NCI-H524 (cell line): ENCODE results near the gene CDC14B.
"Not testable (repeated sequence)": the region's sequence is repeated elsewhere in the genome, so short reads cannot be mapped to it uniquely, and the experiment has no call there.

Source experiments
- DNase-seq, 2 experiments: peaks; one replicate each; lab custom pipeline; 2025; lab: John Stamatoyannopoulos, UW

Gene CDC14B

DNA sequence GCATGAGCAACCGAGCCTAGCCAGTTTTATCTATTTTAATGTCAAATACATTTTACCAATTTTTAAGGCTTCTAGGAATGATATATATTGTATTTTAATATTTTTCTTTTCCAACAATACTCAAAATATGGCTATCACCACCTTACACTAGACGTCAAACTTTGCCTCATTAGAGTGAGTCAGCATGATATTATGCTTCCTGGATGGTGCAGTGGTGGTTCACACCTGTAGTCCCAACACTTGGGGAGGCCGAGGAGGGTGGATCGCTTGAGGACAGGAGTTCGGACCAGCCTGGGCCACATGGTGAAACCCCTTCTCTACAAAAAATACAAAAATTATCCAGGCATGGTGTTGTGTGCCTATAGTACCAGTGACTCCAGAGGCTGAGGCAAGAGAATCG lies 7.3 kb upstream of the CDC14B start:
- no peak for DNase-seq

DNA sequence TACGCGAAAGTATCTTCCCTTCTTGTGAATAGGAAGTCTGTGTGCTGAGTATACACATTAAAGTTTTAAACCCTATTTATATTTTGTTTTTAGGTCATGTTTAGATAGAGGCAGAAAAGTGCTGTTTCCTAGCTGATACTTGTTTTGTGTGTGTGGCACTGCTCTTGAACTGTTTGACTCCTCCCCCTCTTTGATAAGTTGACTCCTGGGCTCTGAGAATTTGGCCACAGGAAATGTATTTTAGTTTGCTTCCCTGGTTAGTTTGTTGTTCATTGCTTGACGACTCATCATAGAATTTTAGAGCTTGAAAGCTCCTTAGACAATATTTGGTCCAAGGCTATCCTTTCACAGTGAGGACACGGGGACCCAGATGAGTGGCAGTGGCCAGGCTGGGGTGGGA lies 2.0 kb upstream of the CDC14B start:
- DNase-seq = no peak

DNA sequence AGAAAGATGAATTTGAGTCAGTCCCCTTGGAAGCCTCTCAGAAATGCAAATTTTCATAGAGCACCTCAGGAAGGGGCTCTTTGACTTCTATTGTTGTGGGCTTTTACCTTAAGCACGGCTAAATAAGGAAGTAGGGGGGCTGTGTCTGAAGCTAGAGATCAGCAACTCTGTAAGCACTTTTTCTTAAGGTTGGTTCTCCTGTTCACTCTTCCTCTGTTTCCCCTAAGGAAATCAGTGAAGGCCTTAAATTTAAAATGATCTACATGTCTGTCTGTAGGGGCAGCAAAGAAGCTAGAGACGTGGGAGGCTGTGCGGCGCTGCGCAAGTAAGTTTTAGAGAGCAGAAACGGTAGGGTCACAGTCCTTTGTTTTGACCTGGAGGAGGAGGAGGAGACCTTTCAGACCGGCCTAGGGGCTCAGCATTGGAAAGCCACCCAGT lies 1.2 kb upstream of the CDC14B start:
- no peak for DNase-seq

DNA sequence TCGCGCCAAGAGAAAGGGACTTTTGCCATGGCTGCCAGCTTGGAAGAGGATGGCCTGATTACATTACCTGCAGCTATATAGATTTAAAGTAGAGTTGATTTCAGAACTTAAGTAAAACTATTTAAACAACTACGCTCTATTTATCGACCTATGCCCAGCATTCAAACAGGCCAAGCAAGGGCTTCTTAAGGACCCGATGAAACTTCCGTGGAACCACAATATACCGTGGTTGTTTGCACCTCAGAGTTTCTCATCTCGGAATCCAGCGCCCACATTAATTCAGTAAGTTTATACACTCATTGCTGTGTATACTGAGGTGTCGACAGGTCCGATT lies 505 bp upstream of the CDC14B start:
- DNase-seq = no peak

DNA sequence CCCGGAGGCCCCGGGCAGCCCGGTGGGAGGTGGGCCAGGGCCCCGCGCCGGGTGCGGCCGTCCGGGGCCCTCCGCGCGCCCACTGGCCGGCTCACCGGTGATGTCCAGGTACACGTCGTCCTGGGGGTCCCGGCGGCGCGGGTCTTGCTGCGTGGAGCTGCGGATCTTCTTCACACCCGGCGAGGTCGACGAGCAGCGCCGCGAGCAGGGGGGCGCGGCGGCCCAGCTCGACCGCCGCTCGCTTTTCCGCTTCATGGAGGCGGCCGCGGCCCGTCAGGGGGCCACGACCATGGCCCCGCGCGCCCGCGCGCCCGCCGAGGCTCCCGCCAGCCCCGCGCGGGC lies 548 bp downstream of the CDC14B start:
- DNase-seq = no peak

DNA sequence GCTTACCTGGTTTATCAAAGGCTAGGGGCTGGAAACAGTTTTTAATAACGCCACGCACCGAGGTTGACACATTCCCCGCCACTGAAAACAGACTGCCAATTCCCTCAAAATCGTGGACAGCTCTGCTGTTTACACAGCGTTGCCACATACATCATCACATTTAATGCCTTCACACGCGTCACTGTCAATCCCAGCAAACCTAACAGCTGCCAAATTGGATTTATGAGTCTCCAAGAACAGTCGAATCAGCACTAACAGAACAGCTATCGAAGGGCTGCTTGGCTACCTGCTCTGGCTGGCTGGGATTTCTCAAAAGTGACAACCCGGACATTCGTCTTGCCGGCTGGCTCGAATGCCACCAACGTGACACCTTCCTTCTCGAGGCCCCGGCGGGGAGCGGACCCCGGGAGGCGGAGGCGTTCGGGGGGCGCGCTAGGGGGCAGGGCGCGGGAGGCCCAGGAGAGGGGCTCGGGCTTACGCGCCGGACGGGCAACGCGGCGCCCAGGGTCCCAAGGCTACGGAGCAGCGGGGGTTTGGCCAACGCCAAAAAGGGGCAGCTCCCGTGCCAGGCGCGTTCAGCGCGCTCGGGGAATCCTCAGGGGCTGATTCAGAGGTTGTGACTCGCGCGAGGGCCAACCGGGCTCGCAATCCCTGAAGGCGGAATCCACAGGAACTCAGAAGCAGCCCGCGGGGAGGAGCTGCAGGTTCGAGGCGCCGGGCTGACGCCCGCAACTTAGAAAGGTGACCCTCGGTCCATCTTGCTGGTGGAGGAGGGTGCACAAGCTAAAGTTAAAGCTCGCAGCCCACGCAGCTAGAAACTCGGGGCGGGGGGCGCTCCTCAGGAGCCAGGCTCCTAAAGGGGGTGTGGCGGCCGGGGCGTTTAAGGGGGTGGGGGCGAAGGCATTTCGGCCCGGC lies 1.2 kb downstream of the CDC14B start:
- peak; percentile 19 to 45 for DNase-seq

DNA sequence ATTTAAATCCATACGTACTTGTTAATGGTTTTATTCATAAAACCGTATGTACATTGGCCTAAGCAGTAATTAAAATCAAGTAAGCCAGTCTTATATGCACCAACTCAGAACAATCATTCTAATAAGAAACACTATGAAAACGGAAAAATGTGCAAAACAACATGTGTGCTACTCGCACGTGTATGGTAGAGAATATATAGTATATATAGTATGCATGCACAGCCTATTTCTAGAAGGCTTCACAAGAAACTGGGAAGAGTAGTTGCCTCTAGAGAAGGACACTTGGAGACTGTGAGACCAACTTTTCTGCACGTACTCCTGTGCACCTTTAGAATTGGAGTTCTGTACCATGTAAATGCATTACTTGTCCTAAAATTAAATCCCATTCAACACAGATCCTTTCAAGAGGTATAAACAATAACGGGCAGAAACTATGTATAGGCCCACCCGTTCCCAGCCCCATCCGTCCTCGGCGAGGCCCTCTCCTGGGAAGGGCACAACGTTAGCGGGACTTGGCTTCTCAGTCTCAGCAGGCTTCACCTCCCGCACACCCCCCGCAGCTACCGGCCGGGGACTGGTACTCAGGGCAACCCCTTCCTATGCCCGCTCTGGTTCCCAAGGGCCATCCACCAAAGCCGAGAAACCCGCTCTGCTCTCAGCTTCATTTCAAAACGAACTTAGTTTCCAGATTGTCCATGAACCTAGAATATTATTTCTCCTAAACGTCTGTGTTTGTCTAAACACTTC lies 2.0 kb downstream of the CDC14B start:
- no peak for DNase-seq

DNA sequence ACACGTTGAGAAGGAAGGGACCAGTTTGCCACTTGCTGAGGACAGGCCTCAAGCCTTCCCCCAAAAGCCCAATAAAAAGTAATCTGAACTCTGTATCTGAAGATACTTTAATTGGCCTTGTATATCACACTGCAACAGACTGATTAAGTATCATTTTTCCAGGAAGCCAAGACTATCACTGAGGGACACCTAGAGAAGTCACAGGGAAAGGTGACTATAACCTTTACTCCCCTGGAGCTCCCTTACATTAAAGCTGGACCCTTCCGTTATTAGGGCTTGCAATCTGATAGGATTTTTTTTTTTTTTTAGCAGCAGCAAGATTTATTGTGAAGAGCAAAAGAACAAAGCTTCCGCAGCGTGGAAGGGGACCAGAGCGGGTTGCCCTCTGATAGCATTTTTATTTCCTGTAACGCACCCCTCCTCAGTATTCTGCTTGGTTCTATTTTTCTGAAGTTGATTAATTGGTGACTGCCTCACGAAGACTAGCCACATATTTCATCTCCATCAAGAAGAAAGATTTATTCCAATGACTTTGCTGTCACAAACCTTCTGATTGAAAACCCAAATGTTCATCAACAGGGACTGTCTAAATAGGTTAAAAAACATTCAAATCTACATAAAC lies 2.7 kb downstream of the CDC14B start:
- no peak for DNase-seq

DNA sequence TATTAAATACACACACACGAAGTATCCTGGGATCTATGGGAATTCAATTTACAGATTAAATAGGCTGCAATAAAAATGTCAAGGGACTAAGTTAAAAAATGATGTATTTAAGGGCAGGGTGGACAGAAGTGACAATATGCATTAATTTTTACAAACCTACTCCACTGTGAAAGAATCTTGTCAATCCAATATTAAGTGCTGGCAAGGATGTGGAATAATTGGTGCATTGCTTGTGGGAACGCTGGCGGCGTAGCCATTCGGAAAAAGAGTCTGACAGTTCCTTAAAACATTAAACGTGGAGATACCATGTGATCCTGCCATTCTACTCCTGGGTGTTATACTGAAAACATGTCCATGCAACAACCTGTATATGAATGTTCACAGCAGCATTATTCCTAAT lies 4.2 kb downstream of the CDC14B start:
- DNase-seq = no peak

DNA sequence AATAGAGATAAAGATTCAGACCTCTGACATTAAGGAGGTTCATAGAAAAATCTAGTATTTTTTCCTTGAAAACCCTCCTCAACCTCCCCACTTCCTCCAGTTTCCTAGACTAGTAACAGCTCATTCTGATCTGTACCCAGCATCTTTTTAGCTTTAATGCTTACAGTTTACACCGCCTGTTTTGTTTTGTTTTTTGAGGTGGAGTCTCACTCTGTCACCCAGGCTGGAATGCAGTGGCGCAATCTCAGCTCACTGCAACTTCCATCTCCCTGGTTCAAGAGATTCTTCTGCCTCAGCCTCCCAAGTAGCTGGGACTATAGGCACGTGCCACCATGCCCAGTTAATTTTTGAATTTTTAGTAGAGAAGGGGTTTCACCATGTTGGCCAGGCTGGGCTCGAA lies 5.0 kb downstream of the CDC14B start:
- DNase-seq = not testable (repeated sequence)

DNA sequence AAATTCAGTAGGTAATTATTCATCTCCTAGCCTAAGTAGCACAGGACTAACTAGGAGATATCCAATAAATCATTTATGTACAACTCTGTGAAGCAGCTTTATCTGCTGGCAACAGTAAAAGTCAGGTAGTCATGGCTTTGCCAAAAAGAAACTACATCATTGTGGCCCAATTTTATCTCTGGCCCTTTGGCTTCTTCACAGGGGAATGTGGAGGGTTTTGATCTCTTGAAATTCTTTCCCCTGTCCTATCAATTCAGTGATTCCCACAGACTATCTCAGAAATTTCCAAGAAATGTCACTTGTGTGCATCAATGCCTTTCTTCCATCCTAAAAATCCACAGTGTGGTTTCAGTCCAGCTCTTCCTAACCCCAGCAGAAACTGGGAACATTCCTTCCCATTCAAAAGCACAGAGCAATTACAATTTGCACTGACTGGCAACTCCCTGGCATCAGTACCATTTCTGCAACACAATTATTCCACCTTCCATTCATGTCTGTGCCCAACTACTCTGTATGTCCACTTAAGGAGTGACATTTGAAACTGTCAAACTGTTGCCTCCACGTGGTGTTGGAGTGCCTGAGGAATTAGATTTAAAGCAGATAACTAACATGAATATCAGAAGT lies 6.6 kb downstream of the CDC14B start:
- DNase-seq = peak in 1 of 2 experiments; percentile 22

DNA sequence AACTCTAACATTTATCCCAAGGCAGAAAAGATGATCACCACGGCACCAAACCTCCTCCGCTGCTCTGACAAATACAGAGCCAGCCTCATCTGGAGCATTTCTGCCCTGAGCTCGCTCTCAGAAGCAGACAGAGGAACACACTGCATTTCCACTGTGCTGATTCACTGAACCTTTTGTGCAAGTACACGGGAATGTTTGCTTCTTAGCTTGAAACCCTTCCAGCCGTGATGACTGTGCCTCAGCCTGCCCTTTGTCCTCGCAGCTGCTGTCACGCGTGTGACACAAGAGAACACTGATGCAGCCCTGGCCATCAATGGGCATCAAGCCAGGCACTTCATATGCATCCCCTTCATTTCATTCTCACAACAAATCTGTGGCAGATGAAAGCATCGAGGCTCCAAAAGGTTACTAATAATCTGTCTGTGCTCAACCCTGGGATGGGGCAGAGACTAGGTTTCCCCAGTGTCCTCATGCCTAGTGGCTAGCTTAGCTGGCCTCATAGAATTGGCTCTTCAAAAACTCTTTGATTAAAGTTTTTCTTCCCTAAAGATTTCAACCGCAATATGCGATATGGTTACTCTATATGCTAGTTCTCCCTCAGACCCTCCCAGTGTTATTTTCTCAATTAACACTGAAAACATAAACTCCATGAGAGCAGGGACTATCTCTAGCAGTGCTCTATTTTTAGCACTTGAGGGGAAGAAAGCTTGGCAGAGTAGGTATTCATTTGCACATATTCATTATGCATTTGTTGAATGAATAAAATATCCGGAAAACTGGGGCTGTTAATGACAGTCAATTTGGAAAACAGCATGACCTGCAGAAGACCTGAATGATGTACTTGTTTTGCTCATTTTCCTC lies 7.3 kb downstream of the CDC14B start:
- DNase-seq = no peak

DNA sequence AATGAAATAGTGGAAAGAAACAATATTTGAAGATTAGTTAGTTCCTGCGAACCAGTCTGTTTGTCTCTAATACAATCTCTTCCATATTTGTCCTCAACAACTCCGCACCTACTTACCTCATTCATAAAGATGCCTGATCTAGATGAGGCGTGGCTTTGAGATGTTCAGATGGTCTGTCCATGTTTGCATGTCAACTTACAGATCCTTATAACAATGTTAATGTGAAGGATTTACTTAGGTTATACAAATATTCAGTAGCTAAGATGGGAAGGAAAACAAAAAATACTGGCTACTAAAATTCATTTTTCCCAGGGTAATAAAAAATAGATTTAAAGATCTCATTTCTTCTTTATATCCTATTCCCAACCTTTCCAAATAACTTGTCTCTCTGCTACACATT lies 8.3 kb downstream of the CDC14B start:
- no peak for DNase-seq

DNA sequence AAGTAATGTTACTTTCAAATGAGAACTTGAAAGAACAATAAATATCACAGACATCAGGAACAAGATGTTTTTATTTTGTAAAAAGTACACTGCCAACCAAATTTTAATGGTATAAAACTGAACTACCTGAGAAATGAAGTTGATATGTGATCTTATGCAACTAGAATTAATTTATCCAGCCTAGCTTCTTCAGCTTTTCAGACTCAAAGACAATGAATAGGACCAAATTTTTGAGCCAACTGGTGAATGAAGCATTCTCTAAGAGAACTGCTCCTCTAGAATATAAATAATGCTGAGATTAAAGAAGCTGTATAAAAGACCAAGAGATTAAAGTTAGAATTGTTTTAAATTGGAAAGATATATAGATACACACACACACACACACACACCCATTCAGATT lies 9.9 kb downstream of the CDC14B start:
- DNase-seq = no peak

DNA sequence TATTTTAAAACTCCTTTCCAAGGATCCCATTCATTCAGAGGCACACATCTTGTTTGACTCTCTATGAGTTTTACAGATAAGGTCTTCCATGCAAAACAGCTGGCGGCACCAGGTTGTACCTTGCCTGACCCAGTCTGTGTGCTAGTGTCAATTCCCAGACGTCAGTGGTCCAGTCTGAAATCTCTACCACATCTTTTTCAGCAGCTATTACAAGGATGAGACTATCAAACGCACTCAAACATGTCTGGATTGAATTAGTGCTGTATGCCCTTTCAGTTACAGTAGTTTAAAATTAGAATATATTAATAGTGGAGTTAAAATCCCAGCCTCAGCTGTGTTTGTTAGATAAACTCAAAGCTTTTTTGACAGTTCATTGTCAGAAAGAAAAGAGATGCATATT lies 11.7 kb downstream of the CDC14B start:
- DNase-seq = no peak

DNA sequence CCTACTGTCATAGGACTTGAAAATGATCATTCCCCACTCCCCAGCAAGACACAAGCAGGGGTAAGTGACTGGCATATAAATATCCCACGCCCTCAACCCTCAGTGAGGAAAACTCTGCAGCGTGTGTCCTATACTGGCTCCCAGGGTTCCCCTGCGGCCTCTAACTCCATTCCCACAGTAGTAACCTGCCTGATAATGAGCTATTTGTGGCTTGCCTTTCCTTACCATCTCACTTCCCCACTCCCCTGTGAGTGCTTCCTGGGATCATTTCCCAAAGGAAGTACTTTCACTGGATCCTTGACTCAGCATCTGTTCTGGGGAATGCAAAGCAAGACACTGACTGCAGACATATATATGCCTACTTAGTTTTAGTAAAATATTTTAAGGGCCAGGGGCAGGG lies 14.3 kb downstream of the CDC14B start:
- DNase-seq = peak in 1 of 2 experiments; percentile 10

DNA sequence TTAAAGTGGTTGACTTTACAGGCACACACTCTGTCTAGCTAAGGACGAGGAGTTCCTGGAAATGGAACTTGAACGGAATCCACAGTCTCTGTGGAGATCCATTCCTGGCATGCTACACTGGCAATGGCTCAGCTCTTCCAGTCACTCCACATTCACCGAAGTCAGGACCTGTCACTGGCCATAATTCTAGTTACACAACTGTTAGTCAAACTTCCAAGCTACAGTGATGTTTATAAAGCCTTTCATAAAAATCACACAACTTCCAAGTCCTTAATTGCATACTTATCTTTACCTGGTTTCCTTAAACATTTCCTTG lies 15.7 kb downstream of the CDC14B start:
- no peak for DNase-seq

DNA sequence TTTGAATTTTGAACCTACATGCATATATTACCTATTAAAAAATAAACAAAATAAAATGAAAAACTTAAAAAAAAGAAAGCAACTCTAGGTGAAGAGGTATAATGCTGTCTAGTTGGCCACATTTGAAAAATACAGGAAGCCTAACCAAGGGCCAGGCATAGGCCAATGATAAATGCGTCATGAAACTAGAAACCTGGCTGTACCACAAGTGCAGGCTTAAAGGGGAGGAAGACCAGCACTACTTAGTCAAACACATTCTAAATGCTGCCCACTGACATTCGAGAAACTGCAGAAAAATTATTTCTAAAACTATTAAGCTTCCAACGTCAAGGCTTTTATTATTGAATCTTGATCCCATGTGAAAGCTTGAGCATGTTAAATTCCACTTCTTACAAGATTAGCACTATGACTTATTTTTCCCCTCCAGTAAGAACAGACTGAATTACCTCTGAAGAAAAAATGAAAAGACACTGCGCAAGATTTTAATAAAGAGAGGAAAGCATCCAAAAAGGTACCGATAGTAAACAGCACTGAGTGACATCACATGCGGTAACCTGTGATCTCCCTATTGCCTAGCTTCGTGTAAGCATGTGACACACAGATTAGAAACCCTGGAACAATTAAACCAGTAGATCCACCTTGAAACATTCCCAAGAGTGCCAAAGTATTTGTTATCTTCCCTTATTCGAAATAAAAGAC lies 16.2 kb downstream of the CDC14B start:
- DNase-seq = no peak

DNA sequence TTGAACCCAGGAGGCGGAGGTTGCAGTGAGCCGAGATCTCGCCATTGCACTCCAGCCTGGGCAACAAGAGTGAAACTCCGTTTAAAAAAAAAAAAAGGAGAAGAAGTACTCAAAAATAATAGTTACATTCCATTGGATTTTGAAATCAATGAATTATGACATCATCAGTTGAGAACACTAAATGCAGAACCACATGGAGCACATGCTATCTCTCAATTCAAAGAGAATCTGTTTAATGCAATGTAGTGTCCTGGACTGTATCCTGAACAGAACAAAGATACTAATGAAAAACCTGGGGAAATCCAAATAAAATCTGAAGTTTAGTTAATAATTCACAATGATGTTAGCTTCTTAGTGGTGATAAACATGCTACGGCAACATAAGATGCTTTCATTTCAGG lies 20.3 kb downstream of the CDC14B start:
- DNase-seq = no peak

DNA sequence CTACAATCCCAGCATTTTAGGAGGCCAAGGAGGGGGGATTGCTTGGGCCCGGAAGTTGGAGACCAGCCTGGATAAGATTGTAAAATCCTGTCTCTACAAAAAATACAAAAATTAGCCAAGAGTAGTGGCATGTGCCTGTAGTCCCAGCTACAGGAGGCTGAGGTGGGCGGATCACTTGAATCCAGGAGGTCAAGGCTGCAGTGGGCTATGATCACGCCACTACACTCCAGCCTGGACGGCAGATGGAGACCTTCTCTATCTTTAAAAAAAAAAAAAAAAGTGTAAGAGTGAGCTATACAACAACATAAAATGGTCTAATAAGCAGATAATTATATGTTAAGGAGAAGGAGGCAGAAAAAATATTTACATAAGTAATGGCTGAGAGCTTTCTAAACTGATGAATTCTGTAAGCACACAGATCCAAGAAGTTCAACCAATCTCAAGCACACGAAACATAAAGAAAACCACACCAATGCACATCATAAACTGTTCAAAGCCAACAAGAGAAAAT lies 23.0 kb downstream of the CDC14B start:
- DNase-seq = no peak
